GM19438 (cell line): ENCODE measurements around the gene MED20.
A peak's percentile ranks its signal among the peaks of the same experiment; 100 is the strongest.

Source experiments
- ATAC-seq: cut with Tn5 transposase; IDR thresholded peaks from one replicate; pipeline ENCODE4 v1.9.1; 2021; ENCODE audit warnings: low read depth; ENCODE audit not compliant: unreplicated experiment

Gene MED20

DNA sequence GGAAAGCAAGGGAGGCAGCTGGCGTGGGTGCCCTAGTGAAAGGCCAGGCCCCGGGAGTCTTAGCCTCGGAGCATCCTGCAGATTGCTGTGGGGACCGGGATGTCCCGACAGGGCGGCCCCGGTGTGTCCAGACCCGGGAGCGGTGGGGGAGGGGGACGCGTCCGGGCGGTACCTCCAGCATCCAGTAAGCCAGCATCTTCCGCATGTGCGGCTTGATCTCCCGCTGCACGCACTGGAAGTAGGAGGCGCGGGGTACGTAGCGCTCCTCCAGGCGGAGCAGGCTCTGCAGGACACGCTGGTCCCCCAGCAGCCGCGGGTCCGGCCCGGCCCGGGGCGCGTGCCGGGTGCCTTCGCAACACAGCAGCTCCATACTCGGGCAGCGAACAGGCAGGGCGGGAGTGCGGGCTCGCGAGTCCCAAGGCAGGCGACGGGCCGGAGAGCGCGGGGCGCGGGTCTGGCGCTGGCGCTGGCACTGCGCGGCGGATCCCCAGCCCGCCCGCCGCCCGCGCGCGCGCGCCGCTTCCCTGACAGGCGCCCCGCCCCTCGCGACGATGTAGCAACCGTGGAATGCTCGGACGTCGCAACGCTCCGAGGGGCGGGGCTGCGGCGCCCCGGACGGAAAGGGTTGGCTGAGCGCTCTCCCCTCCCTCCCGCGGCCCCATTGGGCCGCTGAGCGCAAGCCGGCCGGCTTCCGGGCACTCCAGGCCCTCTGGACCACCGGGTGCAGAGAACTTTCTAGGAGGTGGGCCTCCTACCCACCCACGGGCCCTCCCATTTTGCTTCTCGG is 20.5 kb upstream of the MED20 start, which contains the start of gene CCND3:
Gene CCND3, minus strand, starts transcription at position 529 of the 787 bp plus-strand sequence. Its CDS starts 159 bp downstream, at position 370.
- ATAC-seq = peak; percentile 83

DNA sequence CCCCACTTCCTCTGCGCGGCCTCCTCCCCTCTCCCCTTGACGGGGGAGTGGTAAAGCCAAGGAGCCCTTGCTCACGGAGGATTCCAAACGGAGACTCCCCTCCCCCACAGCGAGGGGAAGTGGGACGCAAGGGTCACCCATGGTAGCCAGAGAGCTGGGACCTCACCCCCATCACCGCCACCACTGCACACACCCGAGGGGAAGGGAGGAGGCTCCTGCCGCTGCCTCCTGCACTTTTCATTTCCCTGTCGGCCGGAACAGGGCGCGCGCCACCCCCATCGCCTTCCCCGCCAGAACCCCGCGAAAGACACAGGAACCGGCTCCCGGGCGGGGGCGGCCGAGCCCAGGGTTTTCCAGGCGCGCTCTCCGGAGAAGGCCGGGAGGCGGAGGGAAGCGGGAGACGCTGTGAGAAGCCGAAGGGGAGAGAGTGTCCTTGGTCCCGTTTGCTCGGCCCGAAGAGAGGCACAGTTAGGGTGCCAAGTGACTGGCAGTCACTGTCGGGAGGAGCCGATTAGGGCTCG is 19.9 kb upstream of the MED20 start:
- ATAC-seq = no peak

DNA sequence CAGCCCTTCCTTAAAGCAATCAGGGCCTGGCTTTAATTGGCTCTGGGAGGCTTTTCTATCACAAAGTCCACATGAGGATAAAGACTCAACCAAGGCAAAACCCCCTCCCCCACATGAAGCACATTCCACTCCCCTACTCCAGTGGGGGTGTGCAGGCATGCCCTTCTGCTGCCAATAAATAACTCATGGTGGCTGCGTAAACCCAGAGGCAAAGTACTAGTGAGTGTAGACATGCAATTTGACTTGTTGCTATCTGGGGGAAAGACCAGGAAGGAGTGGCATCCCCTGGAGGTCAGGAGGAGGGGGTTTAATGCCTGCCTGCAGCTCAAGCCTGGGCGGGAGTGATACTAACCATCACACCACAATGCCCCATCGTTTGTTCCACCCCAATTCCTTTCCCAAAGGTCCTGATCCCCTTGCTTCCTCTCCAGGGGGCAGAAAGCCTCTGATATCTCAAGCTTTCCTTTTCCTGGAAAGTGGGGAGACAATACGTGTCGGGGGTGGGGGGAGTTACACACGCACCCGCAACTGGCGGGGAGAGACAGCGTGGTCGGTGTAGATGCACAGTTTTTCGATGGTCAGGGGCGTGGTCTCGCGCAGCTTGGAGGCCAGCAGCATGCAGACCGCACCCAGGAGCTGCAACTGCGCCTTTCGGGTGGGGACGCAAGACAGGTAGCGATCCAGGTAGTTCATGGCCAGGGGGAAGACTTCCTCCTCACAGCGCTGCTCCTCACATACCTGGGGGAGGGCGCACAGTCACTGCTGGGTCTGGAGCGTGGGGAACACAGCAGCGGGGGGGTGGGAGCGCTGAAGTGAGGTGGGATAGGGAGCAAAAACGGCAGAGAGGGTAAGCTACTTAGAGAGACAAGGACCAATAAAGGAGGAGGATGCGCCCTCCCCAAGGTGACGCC is 19.2 kb upstream of the MED20 start:
- ATAC-seq = no peak

DNA sequence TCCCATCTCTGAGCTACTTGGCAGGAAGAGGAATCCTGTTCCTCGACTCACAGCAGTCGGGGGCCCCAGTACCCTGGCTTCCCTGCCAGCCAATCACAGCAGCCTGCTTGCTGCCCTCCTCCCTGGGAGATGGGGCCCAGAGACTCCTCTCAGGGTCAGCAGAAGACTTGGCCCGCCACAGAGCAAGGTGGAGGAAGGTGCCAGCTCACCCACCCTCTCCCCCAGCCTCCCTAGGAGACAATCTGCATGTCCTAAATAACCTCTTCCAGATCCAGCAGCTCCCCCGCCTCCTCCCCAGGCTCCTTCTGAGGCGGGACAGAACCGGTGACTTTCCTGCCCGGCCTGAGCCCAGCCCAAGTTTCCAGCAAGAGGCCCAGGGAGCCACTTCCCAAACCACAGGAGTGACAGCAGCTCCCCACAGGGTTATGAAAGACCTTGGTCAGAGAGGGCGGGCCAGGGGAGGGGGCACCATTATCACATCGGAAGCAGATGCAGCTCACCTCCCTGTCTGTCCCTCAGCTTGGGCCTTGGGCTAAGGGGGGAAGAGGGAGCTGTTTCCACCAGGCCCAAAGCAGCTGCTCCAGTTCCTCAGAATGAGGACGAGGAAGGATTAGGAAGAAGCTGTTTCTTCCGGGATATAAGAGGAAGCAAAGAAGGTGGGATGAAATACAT is 18.4 kb upstream of the MED20 start:
- ATAC-seq = no peak

DNA sequence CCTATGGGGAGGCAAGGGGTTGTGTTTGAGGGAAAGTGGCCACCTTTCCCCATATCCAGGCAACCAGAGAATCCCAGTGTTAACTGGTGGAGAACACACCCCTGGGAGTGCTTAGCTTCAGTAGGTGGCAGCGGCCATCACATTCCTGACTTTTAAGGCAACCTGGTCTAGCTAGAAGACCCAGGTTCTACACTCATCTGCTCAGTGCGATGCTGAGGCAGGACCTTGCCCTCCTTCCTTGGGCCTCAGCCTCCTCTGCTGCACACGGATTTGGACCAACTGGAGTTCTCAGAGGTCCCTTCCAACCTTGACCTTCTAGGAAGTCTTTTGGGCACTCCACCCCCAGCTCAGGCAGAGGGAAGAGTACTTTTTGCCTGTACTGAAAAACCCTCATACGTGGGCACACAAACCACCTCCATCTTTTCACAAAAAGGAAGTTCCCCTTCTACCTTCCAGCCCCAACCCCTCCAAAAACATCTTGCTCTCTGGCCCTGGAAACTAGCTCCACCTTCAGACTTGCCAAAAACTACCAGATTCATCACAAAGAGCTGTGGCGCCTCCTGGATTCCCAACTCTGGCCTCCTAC is 17.7 kb upstream of the MED20 start:
- no peak for ATAC-seq

DNA sequence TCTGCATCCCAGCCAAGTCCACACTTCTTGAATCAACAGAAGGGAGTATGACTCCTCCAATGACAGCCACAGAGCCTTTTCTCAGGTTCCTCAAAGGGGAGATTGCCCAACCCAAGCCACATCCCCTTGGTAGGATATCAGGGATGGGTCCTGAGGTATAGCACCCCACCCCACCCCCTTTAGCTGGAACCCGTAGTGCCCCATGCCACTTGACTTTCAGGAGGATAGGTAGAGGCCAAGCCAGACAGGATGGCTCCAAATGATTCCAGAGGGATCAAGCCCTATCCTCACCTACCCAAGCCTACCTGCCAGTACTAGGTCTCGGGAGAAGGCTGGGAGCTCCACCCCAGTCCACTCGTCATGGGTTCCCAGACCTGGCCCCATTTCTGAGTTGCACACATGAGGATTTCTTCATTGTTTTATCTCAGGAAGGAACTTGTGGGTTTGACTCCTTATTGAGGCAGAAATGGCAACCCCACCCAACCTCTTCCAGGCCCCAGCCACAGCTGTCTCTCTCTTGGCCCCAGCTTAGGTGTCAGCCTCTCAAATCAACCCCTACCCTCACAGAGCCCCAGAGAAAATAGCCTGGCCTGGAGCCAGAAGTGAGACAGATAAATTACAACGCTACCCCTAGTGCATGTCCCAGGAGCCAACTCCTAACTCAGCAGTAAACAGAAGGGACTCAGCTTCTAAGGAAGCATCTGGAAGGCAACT is 17.1 kb upstream of the MED20 start:
- ATAC-seq = no peak

DNA sequence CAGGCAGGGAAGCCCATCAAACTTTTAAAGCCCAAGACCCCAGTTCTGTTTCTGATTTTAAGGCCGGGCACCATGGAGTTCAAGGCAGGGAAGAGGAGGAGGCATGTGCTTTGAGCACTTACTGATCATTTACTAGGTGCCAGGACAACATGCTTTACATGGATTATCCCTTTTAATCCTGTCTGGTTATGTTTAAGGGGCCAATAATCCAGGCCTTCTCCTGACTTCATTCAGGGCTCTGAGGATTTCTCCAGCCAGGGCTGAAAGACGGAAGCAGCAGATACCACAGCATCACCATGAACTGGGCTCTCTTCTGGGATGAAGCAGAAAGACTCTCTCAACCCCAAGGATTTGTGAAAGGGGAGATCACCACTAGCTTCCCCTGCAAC is 16.5 kb upstream of the MED20 start:
- no peak for ATAC-seq

DNA sequence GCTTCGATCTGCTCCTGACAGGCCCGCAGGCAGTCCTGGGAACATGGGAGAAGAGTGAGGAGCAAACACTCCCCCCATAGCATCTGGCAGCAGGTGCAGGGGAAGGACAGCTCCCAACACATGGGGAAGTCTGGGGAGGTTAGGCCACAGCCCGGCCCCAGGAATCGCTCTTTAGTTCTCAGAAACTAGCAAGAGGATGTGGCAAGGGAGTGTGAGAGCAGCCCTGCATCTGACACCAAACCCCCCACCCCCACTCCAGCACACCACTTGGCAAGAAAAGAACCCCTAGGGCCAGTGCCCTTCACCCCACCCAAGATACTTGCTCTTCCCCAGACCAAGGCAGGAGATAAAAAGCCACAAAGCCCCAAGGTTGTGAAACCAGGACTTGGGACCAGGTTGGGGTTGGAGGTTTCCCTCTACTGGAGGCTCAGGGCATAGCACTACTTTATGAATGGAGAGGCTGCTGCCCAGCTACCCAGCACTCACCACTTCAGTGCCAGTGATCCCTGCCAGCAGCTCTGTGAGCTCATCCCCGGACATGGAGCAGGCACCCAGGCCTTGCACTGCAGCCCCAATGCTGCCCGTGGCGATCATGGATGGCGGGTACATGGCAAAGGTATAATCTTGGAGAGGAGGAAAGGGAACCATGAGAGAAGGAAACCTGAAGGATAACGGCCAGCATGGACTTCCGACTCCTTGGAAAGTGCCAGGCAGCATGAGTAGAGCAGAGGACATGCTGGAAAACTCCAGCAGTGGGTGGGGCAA is 15.3 kb upstream of the MED20 start:
- peak; percentile 48 for ATAC-seq

DNA sequence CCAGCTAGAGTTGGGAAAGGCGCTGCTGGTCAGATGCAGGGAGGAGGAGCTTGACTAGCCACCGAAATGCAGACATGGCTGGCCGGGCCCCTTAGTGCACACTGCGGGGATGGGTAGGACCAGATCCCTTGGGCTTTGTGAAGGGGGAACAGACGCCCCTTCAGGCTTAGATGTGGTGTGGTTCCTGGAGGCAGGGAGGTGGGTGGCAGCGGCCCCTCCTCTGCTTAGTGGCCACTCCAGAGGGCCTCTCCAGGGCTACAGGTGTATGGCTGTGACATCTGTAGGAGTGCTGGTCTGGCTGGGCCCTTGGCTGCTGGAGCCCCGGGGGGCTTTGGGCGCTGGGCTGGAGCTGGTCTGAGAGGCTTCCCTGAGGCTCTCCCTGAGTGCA is 14.7 kb upstream of the MED20 start:
- no peak for ATAC-seq

DNA sequence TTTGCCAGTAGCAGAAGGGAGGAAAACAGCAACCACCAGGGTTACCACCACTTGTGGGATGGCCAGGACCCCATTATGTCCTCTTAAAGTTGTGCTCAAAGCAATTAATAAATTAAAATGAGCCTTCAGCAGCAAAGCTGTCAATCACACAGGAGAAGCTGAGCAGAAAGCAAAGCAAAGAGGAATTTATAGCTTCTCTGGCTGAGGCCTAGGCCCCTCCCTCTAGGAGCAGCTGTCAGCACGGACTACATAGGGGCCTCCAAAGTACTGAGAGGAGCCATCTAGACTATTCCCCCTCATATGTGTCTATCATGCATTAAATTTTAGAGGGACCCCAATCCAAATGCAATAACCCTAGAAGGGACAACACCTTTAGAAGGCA is 14.2 kb upstream of the MED20 start:
- ATAC-seq = no peak

DNA sequence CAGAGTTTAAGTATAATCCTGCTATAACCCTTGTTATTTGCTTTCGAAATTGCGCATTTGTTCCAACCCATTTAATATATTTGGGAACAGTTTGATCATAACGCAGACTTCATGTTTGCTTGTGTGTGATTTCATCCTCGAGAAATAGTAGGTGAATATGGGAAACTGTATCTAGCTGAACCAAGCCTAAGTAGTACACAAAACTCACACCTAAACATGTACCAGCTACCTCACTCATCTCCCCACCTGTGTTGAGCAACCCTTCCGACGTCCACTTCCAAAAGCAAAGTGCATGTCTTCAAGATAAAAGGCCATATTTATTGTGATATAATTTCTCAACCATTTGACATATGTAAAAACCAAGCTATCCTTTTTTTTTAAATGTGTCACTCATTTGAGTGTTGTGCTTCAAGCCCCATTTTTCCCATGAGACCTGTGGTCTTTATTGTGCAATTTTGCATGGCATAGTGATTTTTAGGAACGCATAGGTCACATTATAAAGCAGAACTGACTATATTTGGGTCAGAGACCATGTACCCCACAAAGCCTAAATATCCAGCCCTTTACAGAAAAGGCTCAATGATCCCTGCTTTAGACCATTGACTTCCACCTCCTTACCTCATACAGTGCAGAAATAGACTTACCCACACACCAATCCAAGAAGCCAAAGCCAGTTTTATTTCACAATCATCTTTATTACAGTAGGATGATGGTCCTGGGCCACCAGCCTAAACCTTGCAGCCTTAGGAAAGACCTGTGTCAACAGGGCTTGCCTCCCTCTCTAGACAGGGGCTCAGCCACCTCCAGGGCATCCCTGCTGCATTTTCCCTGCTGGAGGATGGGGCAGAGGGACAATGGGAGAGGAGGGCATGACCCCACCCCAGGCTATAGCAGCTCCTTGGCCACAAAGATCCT is 13.6 kb upstream of the MED20 start:
- ATAC-seq = no peak

DNA sequence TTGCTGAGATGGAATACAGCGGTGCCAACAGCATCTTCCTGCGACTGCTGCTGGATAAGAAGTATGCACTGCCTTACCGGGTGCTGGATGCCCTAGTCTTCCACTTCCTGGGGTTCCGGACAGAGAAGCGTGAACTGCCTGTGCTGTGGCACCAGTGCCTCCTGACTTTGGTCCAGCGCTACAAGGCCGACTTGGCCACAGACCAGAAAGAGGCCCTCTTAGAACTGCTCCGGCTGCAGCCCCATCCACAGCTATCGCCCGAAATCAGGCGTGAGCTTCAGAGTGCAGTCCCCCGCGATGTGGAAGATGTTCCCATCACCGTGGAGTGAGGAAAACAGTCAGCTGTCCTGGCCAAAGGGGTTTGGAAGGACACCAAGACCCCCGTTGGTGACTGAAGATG is 11.4 kb upstream of the MED20 start:
- ATAC-seq = no peak

DNA sequence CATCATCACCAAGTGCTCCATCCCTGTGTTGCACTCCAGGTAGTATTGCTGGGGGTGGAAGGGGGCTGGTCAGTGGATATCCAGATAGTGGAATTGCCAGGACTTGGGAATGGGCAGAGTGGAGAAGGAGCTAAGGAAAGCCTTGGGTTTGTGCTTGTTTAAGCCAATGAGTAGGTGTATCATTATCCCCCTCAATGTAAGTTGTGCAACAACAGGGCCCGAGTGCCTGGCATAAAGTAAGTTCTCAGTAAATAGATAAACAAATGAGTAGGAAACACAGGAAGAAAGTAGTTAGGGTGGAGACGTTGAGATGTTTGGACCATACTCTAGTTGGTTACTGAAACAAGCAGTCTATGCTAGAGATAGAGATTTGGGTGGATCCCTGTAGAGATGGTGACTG is 10.9 kb upstream of the MED20 start:
- no peak for ATAC-seq

DNA sequence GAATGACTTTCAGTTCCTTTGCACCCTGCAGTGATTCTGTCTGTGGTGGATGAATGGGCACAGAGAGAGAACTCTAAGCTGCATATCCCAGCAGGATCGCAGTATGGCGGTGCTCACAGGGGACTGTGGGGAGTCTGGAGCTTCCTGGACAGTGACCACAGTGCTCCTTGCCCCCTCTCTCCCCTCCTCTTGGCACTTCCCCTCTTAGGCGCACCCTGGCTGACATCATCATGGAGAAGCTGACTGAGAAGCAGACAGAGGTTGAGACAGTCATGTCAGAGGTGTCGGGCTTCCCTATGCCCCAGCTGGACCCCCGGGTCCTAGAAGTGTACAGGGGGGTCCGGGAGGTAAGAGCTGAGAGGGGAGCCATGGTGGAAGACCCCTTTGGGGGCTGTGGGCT is 9.0 kb upstream of the MED20 start:
- ATAC-seq = no peak

DNA sequence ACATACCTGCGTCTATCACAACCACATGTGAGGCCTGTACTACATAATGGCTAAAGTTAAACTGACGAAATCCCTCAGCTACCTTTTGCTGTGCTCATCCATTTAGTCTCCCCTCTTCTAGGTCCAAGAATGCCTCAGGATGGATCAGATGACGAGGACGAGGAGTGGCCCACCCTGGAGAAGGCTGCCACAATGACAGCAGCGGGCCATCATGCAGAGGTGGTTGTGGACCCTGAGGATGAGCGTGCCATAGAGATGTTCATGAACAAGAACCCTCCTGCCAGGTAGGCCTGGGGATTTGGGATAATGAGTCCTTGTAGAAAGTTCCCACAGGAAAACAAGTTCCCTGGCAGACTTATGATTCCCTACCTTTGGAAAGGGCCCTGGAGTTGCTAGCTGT is 6.3 kb upstream of the MED20 start:
- ATAC-seq = no peak

DNA sequence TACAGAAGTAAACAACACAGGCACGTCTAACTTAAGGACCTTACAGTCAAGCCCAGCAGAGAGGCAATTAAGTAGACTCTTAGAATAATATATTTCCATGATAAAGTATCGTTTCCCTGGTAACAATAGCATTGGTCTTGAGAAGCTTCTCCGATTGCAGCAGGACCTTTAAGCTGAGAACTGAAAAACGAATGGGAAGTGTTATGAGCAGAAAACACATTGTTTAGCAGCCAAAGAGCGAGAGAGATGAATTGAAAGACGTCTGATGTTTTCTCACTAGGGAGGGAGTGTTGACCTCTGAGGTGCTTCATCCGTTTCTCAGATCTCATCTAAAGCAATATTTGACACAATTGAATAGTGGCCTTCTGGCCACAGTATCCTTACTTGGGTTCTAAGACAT is 1.2 kb upstream of the MED20 start:
- ATAC-seq = no peak

DNA sequence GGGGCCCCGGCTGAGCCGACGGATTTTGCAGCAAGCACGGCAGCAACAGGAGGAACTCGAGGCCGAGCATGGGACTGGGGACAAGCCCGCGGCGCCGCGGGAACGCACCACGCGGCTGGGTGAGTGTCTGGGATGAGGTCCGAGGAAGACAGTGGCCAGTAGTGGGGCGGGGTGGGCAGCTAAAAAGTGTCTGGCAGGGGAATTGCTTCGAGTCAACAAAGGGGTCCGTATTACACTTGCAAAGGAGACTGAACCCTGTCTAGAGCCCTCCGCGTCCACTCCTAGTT is 716 bp upstream of the MED20 start:
- peak; percentile 7 for ATAC-seq

DNA sequence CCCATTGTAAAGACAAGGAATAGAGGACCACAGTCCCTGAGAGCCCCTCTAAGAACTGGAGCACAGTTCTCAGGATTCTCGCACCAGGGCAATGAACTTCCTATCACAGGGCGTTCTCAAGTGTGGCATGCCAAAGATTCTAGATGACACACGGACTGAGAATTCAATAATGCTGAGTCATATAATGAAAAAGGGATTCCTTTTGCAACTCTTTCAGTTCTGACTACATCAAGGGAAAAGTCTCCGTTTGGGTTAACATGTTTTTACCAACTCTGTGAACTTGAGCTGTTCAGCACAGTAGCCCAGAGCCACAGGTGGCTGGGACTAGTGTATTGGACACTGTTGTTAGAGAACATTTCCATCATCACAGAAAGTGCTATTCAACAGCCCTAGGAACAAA is 3.4 kb downstream of the MED20 start:
- ATAC-seq = no peak
